ENCODE data around the gene CD207.

CD207 gene

DNA sequence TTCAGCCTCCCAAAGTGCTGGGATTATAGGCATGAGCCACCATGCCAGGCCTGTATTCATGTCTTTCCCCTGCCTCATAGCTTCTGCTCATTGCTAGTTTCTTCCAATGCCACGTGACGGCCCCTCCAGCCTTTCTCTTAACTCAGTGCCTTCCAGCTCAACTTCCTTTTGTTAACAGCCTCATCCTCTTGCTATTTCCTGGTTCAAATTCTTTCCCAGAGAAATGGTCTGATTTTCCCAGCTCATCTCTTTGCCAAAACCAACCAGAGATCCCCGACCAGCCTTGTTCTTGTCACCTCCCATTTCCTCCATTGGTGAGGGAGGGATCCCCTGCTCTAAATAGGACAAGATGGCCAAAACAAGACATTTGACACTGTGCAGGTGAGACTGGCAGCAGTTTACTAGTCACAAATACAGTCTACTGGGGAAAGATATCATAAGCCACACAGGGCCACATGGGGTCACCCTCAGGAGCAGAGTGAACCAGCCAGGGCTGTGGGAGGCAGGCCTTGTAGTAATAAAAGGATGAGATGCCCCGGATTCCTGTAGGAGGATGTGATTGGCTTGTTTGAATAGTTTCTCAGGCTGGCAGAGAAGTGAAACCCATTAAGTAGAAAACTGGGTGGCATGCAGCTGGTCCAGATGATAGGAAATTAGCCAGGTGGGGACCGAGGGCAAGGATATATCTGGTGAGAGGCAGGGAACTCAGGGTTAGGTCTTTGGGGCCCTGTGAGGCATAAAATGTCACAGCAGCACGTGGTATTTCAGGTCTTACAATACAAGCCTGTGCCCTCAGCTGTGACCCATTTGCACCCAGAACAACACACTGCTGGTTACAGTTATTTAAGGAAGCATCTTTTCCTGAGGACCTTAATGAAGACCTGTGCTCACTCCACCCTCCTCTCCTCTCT is 6.4 kb downstream of the CD207 start:
- Histone ChIP-seq H3K4me1 (ENCODE audit: control insufficient read depth, insufficient read depth, low read length) (no peaks in the 10 kb centered on the region), H3K27me3 (ENCODE audit: control insufficient read depth, insufficient read depth, low read length) (peaks cover 14% of the 10 kb centered on the region), H3K4me2 (ENCODE audit: low read length) (no peak overlapping the region), H3K36me3 (ENCODE audit: insufficient read depth, low read length) (no peaks in the 10 kb centered on the region), H3K4me3 (ENCODE audit: low read length) (no peak overlapping the region), H3K9me3 (replicated peaks; ENCODE audit: low read length) (no peaks in the 10 kb centered on the region), H3K9ac (ENCODE audit: low read depth, low read length) (no peak overlapping the region)

GRCh38 chr2:70828115-70828514 is 7.5 kb downstream of the CD207 start:
- no peak overlapping the region for H3K9ac ChIP-seq (ENCODE audit: low read depth, low read length)
- no peak overlapping the region for H3K4me3 ChIP-seq (ENCODE audit: low read length)
- H3K9me3 ChIP-seq (replicated peaks; ENCODE audit: low read length), result no peaks in the 10 kb centered on the region
- H3K36me3 ChIP-seq (ENCODE audit: insufficient read depth, low read length), result no peaks in the 10 kb centered on the region
- H3K4me1 ChIP-seq (ENCODE audit: control insufficient read depth, insufficient read depth, low read length), result no peaks in the 10 kb centered on the region
- H3K4me2 ChIP-seq (ENCODE audit: low read length), result no peak overlapping the region
- H3K27me3 ChIP-seq (ENCODE audit: control insufficient read depth, insufficient read depth, low read length), result peaks cover 14% of the 10 kb centered on the region

DNA sequence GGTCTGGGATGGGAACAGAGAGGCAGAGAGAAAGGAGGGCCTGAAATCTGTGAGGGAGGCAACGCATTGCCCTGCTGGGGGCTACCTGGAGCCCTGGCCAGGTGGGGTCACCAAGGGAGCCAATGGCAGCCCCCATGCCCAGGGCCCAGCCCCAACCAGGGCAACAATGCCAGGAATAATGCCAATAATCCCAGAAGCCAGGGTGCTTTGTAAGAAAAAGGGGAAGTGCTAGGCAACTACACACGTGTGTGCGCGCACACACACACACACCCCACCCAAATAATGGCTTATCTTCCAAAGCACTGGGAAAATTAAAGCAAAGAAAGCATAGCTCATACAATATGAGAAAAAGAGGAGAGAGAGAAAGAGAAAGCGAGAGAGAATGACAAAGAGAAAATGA is 8.2 kb downstream of the CD207 start:
- no peak overlapping the region for H3K4me3 ChIP-seq (ENCODE audit: low read length)
- H3K27me3 ChIP-seq (ENCODE audit: control insufficient read depth, insufficient read depth, low read length), result peaks cover 21% of the 10 kb centered on the region
- H3K4me1 ChIP-seq (ENCODE audit: control insufficient read depth, insufficient read depth, low read length), result no peaks in the 10 kb centered on the region
- H3K9me3 ChIP-seq (replicated peaks; ENCODE audit: low read length), result no peaks in the 10 kb centered on the region
- H3K36me3 ChIP-seq (ENCODE audit: insufficient read depth, low read length), result no peaks in the 10 kb centered on the region
- H3K9ac ChIP-seq (ENCODE audit: low read depth, low read length), result no peak overlapping the region
- no peak overlapping the region for H3K4me2 ChIP-seq (ENCODE audit: low read length)

DNA sequence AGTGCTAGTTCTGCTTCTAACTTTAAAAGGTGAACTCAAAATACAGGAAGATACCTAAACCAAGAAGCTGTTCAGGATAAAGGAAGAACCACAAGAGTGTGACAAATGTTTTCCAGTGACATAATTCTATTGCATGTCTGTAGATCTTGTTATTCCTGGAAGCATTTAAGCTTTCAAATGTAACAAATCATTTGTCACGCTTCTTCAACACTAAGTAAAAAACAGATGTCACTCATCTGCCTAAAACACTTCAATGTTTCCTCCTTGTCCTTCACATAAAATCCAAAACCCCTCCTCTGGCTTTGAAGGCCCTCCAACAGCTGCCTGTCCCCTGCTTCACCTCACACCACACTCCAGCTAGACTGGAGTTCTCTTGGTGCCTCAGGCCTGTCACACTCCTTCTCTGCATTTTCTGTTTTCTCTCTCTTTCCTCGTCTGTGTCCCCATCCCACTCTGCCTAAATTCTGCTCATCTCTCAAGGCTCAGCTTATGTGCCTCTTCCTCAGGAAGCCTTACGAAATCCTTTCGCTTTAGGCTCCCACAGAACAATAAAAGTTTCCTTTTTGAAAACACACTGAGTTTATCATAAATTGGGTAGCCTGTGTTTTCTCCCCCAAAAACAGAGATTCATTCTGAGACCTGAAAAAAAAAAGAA is 8.8 kb downstream of the CD207 start:
- Histone ChIP-seq H3K9ac (ENCODE audit: low read depth, low read length) (no peak overlapping the region), H3K4me2 (ENCODE audit: low read length) (no peak overlapping the region), H3K27me3 (ENCODE audit: control insufficient read depth, insufficient read depth, low read length) (peaks cover 21% of the 10 kb centered on the region), H3K36me3 (ENCODE audit: insufficient read depth, low read length) (no peaks in the 10 kb centered on the region), H3K4me1 (ENCODE audit: control insufficient read depth, insufficient read depth, low read length) (no peaks in the 10 kb centered on the region), H3K4me3 (ENCODE audit: low read length) (no peak overlapping the region), H3K9me3 (replicated peaks; ENCODE audit: low read length) (no peaks in the 10 kb centered on the region)

DNA sequence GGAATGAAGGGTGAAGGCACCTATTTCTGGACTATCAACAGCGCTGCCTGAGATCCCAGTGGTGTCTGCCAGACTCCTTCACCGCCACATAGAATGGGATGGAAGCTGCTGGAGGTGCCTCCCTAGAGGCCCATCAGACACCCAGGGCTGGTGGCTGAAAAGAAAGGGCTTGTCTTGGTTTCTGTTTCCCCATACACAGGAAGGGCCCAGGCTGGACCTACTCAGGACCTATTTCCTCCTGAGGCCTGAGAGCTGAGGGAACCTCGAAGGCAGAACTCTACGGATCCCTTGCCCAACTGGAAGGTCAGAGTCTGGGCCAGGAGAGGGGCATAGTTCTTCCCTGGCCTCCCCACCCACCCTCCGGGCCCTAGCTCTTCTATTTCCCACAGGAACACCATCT is 12.4 kb downstream of the CD207 start:
- Histone ChIP-seq H3K4me3 (ENCODE audit: low read length) (no peak overlapping the region), H3K4me2 (ENCODE audit: low read length) (no peak overlapping the region), H3K27me3 (ENCODE audit: control insufficient read depth, insufficient read depth, low read length) (peaks cover 22% of the 10 kb centered on the region), H3K4me1 (ENCODE audit: control insufficient read depth, insufficient read depth, low read length) (no peaks in the 10 kb centered on the region), H3K9ac (ENCODE audit: low read depth, low read length) (no peak overlapping the region), H3K36me3 (ENCODE audit: insufficient read depth, low read length) (no peaks in the 10 kb centered on the region), H3K9me3 (replicated peaks; ENCODE audit: low read length) (no peaks in the 10 kb centered on the region)

- peaks cover 23% of the 10 kb centered on the region for H3K27me3 ChIP-seq (ENCODE audit: control insufficient read depth, insufficient read depth, low read length)
- no peak overlapping the region for H3K4me2 ChIP-seq (ENCODE audit: low read length)
- H3K4me1 ChIP-seq (ENCODE audit: control insufficient read depth, insufficient read depth, low read length), result no peaks in the 10 kb centered on the region
- H3K4me3 ChIP-seq (ENCODE audit: low read length), result no peak overlapping the region
- no peaks in the 10 kb centered on the region for H3K9me3 ChIP-seq (replicated peaks; ENCODE audit: low read length)
- H3K9ac ChIP-seq (ENCODE audit: low read depth, low read length), result no peak overlapping the region
- H3K36me3 ChIP-seq (ENCODE audit: insufficient read depth, low read length), result no peaks in the 10 kb centered on the region
Measured at GRCh38 chr2:70822843-70823242, 12.8 kb downstream of the CD207 start.

DNA sequence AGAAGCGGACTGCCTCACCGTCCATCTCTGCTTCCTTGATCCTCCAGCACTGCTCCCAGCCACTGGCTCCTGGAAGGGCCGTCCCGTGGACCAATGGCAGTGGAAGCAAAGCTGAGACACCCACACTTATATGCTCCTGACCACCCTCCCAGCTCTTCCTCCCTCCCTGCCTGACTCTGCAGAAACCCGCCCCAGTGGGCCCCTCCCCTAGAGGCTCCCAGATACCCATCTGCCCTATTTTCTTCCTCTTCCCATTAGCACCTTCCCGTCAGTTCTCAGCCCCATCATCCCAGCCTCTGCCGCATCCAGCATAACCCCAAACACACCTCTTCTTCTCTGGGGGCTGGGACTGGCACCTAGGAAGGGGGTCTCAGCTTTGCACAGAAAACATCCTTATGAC is 15.1 kb downstream of the CD207 start, which contains the start of gene CLEC4F:
CLEC4F (minus strand) TSS at position 101 of the 400 bp plus-strand sequence; CDS start at position 25, 76 bp downstream.
- Histone ChIP-seq H3K4me3 (ENCODE audit: low read length) (no peak within 1 kb of the TSS), H3K4me1 (ENCODE audit: control insufficient read depth, insufficient read depth, low read length) (no peaks in the 10 kb centered on the region), H3K27me3 (ENCODE audit: control insufficient read depth, insufficient read depth, low read length) (peaks cover 37% of the 10 kb centered on the region), H3K36me3 (ENCODE audit: insufficient read depth, low read length) (no peaks in the 10 kb centered on the region), H3K9me3 (replicated peaks; ENCODE audit: low read length) (no peaks in the 10 kb centered on the region), H3K4me2 (ENCODE audit: low read length) (no peak within 1 kb of the TSS), H3K9ac (ENCODE audit: low read depth, low read length) (no peak within 1 kb of the TSS)

GRCh38 chr2:70817284-70817954 is 18.2 kb downstream of the CD207 start:
- Histone ChIP-seq H3K4me2 (ENCODE audit: low read length) (no peak overlapping the region), H3K9me3 (replicated peaks; ENCODE audit: low read length) (no peaks in the 10 kb centered on the region), H3K36me3 (ENCODE audit: insufficient read depth, low read length) (no peaks in the 10 kb centered on the region), H3K4me1 (ENCODE audit: control insufficient read depth, insufficient read depth, low read length) (no peaks in the 10 kb centered on the region), H3K4me3 (ENCODE audit: low read length) (no peak overlapping the region), H3K9ac (ENCODE audit: low read depth, low read length) (no peak overlapping the region), H3K27me3 (ENCODE audit: control insufficient read depth, insufficient read depth, low read length) (peaks cover 44% of the 10 kb centered on the region)

DNA sequence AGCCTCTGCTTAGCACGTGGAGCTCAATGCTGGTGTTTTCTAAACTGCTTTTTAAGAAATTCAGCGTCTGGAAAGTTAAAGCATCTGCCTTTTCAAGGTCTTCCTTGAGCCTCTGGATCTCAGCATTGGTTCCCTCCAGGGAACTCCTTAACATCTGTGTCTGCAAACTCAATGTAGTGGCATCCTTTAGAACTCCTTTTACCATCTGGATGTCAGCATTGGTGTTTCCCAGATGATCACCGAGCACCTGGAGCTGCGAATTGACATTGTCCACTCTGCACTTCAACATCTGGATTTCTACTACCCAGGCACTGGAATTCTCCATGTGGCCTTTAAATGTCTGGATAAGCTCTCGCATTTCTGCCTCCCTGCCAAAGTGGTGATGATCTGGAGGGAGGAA is 18.9 kb downstream of the CD207 start:
- no peak overlapping the region for H3K4me2 ChIP-seq (ENCODE audit: low read length)
- no peaks in the 10 kb centered on the region for H3K4me1 ChIP-seq (ENCODE audit: control insufficient read depth, insufficient read depth, low read length)
- H3K4me3 ChIP-seq (ENCODE audit: low read length), result no peak overlapping the region
- no peaks in the 10 kb centered on the region for H3K36me3 ChIP-seq (ENCODE audit: insufficient read depth, low read length)
- no peaks in the 10 kb centered on the region for H3K9me3 ChIP-seq (replicated peaks; ENCODE audit: low read length)
- H3K27me3 ChIP-seq (ENCODE audit: control insufficient read depth, insufficient read depth, low read length), result peaks cover 48% of the 10 kb centered on the region
- no peak overlapping the region for H3K9ac ChIP-seq (ENCODE audit: low read depth, low read length)

GRCh38 chr2:70808983-70809958 is 26.3 kb downstream of the CD207 start:
- Histone ChIP-seq H3K9me3 (replicated peaks; ENCODE audit: low read length) (no peaks in the 10 kb centered on the region), H3K4me1 (ENCODE audit: control insufficient read depth, insufficient read depth, low read length) (no peaks in the 10 kb centered on the region), H3K9ac (ENCODE audit: low read depth, low read length) (no peak overlapping the region), H3K4me2 (ENCODE audit: low read length) (no peak overlapping the region), H3K27me3 (ENCODE audit: control insufficient read depth, insufficient read depth, low read length) (peaks cover 31% of the 10 kb centered on the region), H3K4me3 (ENCODE audit: low read length) (no peak overlapping the region), H3K36me3 (ENCODE audit: insufficient read depth, low read length) (no peaks in the 10 kb centered on the region)

GRCh38 chr2:70807828-70808118 is 27.8 kb downstream of the CD207 start:
- no peak overlapping the region for H3K9ac ChIP-seq (ENCODE audit: low read depth, low read length)
- H3K36me3 ChIP-seq (ENCODE audit: insufficient read depth, low read length), result no peaks in the 10 kb centered on the region
- H3K4me1 ChIP-seq (ENCODE audit: control insufficient read depth, insufficient read depth, low read length), result no peaks in the 10 kb centered on the region
- no peak overlapping the region for H3K4me2 ChIP-seq (ENCODE audit: low read length)
- no peaks in the 10 kb centered on the region for H3K9me3 ChIP-seq (replicated peaks; ENCODE audit: low read length)
- H3K27me3 ChIP-seq (ENCODE audit: control insufficient read depth, insufficient read depth, low read length), result peaks cover 26% of the 10 kb centered on the region
- no peak overlapping the region for H3K4me3 ChIP-seq (ENCODE audit: low read length)
